ENCODE measurements around the gene SEC31B. TPM values are rescaled to one million over a fixed set of nuclear protein-coding genes. Genes with fewer than 3 reads are reported as not detected.

SEC31B gene
- total and polyA plus RNA-seq, 2 of the 8 experiments (the other 6 are each of a cell fraction or from before 2014, with no cell fraction given) = 4.1 to 5.3 TPM

DNA sequence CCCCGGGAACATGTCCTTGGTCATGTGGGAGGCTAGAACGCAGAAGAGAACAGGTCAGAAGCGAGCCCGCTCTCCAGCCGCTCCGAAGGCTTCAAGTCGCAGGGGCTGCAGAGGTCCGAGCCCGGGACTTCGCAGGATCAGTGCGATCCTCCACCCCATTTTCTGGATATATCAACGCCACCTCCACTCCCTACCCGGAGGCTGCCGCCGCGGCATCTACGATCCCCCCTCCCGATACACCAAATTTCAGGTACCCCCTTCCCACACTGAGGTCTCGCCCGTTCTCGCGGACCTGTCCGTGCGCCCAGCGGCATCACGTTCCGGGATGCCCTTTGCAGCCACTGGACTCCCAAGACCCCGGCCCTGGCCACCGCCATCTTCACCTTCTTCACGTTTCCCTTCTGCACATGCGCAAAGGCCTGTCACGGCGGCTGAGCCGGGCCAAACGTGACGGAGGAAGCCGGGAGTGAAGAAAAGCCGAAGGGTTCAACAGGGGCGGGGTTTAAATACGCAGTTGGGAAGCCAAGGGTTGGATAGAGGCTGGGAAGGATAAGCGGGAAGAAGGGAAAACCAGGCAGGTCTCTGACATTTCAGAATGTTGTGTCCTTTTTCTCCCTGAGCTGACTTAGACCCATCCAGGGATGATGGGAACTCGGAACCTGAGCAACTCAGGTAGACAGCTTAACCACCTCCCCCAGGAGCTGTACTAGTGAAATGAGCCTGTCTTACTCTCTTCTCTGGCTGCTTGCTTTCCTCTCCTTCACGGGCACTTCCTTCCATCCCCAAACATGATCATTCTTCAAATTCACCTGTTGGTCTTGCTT lies 10.0 kb upstream of the SEC31B start, which contains the start of gene NDUFB8 (continued):
- TF ChIP-seq, protein P1, sequence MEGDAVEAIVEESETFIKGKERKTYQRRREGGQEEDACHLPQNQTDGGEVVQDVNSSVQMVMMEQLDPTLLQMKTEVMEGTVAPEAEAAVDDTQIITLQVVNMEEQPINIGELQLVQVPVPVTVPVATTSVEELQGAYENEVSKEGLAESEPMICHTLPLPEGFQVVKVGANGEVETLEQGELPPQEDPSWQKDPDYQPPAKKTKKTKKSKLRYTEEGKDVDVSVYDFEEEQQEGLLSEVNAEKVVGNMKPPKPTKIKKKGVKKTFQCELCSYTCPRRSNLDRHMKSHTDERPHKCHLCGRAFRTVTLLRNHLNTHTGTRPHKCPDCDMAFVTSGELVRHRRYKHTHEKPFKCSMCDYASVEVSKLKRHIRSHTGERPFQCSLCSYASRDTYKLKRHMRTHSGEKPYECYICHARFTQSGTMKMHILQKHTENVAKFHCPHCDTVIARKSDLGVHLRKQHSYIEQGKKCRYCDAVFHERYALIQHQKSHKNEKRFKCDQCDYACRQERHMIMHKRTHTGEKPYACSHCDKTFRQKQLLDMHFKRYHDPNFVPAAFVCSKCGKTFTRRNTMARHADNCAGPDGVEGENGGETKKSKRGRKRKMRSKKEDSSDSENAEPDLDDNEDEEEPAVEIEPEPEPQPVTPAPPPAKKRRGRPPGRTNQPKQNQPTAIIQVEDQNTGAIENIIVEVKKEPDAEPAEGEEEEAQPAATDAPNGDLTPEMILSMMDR (IDR thresholded peaks at IDR 0.05; ENCODE audit: control extremely low read depth in 1 of 3, insufficient read depth in 1 of 3, low read depth in 1 of 3, low read length in 3 of 3) = no peak
- TF ChIP-seq NANOG (IDR thresholded peaks at IDR 0.05; ENCODE audit: insufficient read depth, low read depth, low read length, poor library complexity, severe bottlenecking) (no peak), RFX5 (IDR thresholded peaks at IDR 0.05; ENCODE audit: borderline replicate concordance, low read depth, low read length) (no peak), CEBPB (IDR thresholded peaks at IDR 0.05; ENCODE audit: low read depth, low read length) (no peak), HDAC2 (IDR thresholded peaks at IDR 0.05; ENCODE audit: borderline replicate concordance in 1 of 2, low read depth in 2 of 2, low read length in 2 of 2) (no peak), PHF8 (conservative IDR thresholded peaks at IDR 0.05; ENCODE audit: low read depth, low read length) (peak; percentile 88), ASH2L (IDR thresholded peaks at IDR 0.05; ENCODE audit: low read length) (peak; percentile 91), SUZ12 (IDR thresholded peaks at IDR 0.05; ENCODE audit: low read length) (no peak), BRCA1 (IDR thresholded peaks at IDR 0.05; ENCODE audit: low read depth, low read length) (no peak)

Measured in H1 (cell line).